OCI-LY1 (cell line): ENCODE data around the gene CXCL12.

Experiments
- H2AFZ ChIP-seq: fragments of 200-600 bp; sonication (generic), shearing (Covaris generic); 2 replicates; pipeline ENCODE4 v1.6.0; 2014; ENCODE audit warnings: antibody characterized with exemption, mild to moderate bottlenecking, low read length
- H3F3A ChIP-seq: fragments of 200-600 bp; sonication (generic), shearing (Covaris generic); 2 replicates; pipeline ENCODE4 v1.6.0; 2014; ENCODE audit warnings: mild to moderate bottlenecking, antibody characterized with exemption, low read length, moderate library complexity; ENCODE audit not compliant: insufficient read depth
- H3K27ac ChIP-seq: fragments of 200-600 bp; sonication (generic); 2 replicates; pipeline ENCODE4 v1.5.1; 2014; ENCODE audit warnings: low read length, mixed run types, mild to moderate bottlenecking, low read depth; ENCODE audit not compliant: poor library complexity, severe bottlenecking
- H3K27me3 ChIP-seq: fragments of 200-600 bp; sonication (generic); 2 replicates; pipeline ENCODE4 v1.6.0; 2014; ENCODE audit warnings: antibody characterized with exemption, mild to moderate bottlenecking, low read length, moderate library complexity; ENCODE audit not compliant: insufficient read depth
- H3K36me3 ChIP-seq: fragments of 200-600 bp; sonication (generic); 2 replicates; pipeline ENCODE4 v1.6.1; 2014; ENCODE audit warnings: mild to moderate bottlenecking, antibody characterized with exemption, low read length, moderate library complexity, mixed read lengths; ENCODE audit not compliant: insufficient read depth
- H3K4me1 ChIP-seq: fragments of 200-600 bp; sonication (generic); 2 replicates; pipeline ENCODE4 v1.5.1; 2014; ENCODE audit warnings: mild to moderate bottlenecking, low read length, moderate library complexity; ENCODE audit not compliant: insufficient read depth, severe bottlenecking
- H3K4me2 ChIP-seq: fragments of 200-600 bp; sonication (generic), shearing (Covaris generic); 2 replicates; pipeline ENCODE4 v1.6.1; 2014; ENCODE audit warnings: low read length
- H3K4me3 ChIP-seq: fragments of 200-600 bp; sonication (generic); 2 replicates; pipeline ENCODE4 v1.5.1; 2014; ENCODE audit warnings: low read length, low read depth, mild to moderate bottlenecking, mixed read lengths; ENCODE audit not compliant: poor library complexity, severe bottlenecking
- H3K79me2 ChIP-seq: fragments of 200-600 bp; shearing (Covaris generic); 2 replicates; pipeline ENCODE4 v1.6.1; 2016; ENCODE audit warnings: mixed run types, low read length, mixed read lengths; ENCODE audit not compliant: insufficient read depth
- H3K9ac ChIP-seq: fragments of 200-600 bp; sonication (generic), shearing (Covaris generic); 2 replicates; pipeline ENCODE4 v1.6.1; 2014; ENCODE audit warnings: mild to moderate bottlenecking, low read length, mixed read lengths
- H3K9me2 ChIP-seq: fragments of 200-600 bp; sonication (generic), shearing (Covaris generic); 2 replicates; pipeline ENCODE4 v1.6.1; 2014; ENCODE audit warnings: low read depth, mild to moderate bottlenecking, low read length, mixed read lengths
- H3K9me3 ChIP-seq: fragments of 200-600 bp; shearing (Covaris generic); 2 replicates; pipeline ENCODE4 v1.6.1; 2014; ENCODE audit warnings: low read length, mixed read lengths
- H4K20me1 ChIP-seq: fragments of 200-600 bp; sonication (generic), shearing (Covaris generic); 2 replicates; pipeline ENCODE4 v1.6.0; 2016; ENCODE audit warnings: mild to moderate bottlenecking, low read length; ENCODE audit not compliant: insufficient read depth
- CTCF ChIP-seq: fragments of 200-600 bp; sonication (generic), shearing (Covaris generic); IDR thresholded peaks from 2 replicates; pipeline ENCODE4 v1.5.1; 2017; ENCODE audit warnings: mild to moderate bottlenecking, antibody characterized with exemption, low read length, moderate library complexity, mixed read lengths
- EZH2 ChIP-seq: fragments of 200-600 bp; sonication (generic), shearing (Covaris generic); IDR thresholded peaks from 2 replicates; pipeline ENCODE4 v1.8.0; 2017; ENCODE audit warnings: borderline replicate concordance, mixed run types, mild to moderate bottlenecking, antibody characterized with exemption, low read length, moderate library complexity, mixed read lengths

Gene CXCL12

GRCh38 chr10:44353721-44354120, 31.2 kb downstream of the CXCL12 start:
- H3K36me3 ChIP-seq = no peaks in the 10 kb centered on the region
- no peak overlapping the region for H2AFZ ChIP-seq
- no peaks in the 10 kb centered on the region for H3F3A ChIP-seq
- H3K4me2 ChIP-seq = no peak overlapping the region
- no peaks in the 10 kb centered on the region for H3K9me3 ChIP-seq
- no peaks in the 10 kb centered on the region for H3K79me2 ChIP-seq
- no peak overlapping the region for H3K9ac ChIP-seq
- no peak for TF ChIP-seq CTCF
- TF ChIP-seq EZH2 = no peak
- H3K9me2 ChIP-seq = no peaks in the 10 kb centered on the region
- H4K20me1 ChIP-seq = no peaks in the 10 kb centered on the region
- no peaks in the 10 kb centered on the region for H3K4me1 ChIP-seq
- H3K27me3 ChIP-seq = no peaks in the 10 kb centered on the region
- no peak overlapping the region for H3K4me3 ChIP-seq
- no peak overlapping the region for H3K27ac ChIP-seq

GRCh38 chr10:44353128-44353390, 31.8 kb downstream of the CXCL12 start:
- Histone ChIP-seq H3K36me3 (no peaks in the 10 kb centered on the region), H4K20me1 (no peaks in the 10 kb centered on the region), H3K4me3 (no peak overlapping the region), H3F3A (no peaks in the 10 kb centered on the region), H3K27ac (no peak overlapping the region), H2AFZ (no peak overlapping the region), H3K9me3 (no peaks in the 10 kb centered on the region), H3K4me2 (no peak overlapping the region), H3K27me3 (no peaks in the 10 kb centered on the region), H3K4me1 (no peaks in the 10 kb centered on the region), H3K9me2 (no peaks in the 10 kb centered on the region), H3K9ac (no peak overlapping the region), H3K79me2 (no peaks in the 10 kb centered on the region)
- no peak for TF ChIP-seq CTCF
- no peak for TF ChIP-seq EZH2

GRCh38 chr10:44352316-44353127, 32.4 kb downstream of the CXCL12 start:
- no peaks in the 10 kb centered on the region for H3K27me3 ChIP-seq
- H3K4me2 ChIP-seq = no peak overlapping the region
- H3K9me2 ChIP-seq = no peaks in the 10 kb centered on the region
- no peaks in the 10 kb centered on the region for H3K36me3 ChIP-seq
- no peaks in the 10 kb centered on the region for H3K79me2 ChIP-seq
- TF ChIP-seq CTCF (no peak), EZH2 (no peak)
- H3K4me1 ChIP-seq = no peaks in the 10 kb centered on the region
- no peaks in the 10 kb centered on the region for H4K20me1 ChIP-seq
- H3K4me3 ChIP-seq = no peak overlapping the region
- no peak overlapping the region for H2AFZ ChIP-seq
- no peaks in the 10 kb centered on the region for H3K9me3 ChIP-seq
- H3F3A ChIP-seq = no peaks in the 10 kb centered on the region
- no peak overlapping the region for H3K9ac ChIP-seq
- H3K27ac ChIP-seq = no peak overlapping the region
